IPS-11a (cell line): ENCODE measurements around the gene TSPYL6.
"Not testable (repeated sequence)": the region's sequence is repeated elsewhere in the genome, so short reads cannot be mapped to it uniquely, and the experiment has no call there.

Experiments used
- H3K4me3 ChIP-seq: one replicate; pipeline ENCODE4 v1.5.1; 2013; ENCODE audit warnings: low read depth, low read length, control low read depth

TSPYL6 gene

DNA sequence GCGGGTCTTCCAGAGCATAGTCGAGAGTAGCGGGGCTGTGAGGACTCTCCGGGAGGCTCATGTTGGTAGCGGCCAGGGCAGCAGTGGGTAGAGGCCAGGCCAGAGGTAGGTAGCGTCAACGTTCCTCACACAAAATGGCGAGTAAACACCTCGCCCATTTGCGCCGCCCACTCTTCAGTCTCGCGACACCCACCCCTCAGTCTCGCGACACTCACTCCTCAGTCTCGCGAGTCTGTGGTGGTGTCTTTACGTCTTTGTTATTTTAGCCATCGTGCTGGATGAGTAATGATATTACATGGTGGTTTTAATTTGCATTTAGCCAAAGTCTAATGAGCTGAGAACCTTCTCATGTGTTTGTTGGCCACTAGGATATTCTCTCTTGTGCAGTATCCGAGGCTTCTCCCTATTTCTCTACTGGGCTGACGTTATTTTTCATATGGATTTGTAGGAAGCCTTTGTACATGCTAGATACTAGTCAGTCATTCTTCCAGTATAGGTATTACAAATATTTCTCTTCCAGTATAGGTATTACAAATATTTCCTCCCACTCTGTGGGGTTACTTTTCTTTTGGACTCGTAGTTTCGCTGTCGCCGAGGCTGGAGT, at the start of gene TSPYL6:
TSS of gene TSPYL6 (minus strand) at position 139 of the 604 bp plus-strand sequence. CDS start at position 61, 78 bp downstream.
- no peak within 1 kb of the TSS for H3K4me3 ChIP-seq

DNA sequence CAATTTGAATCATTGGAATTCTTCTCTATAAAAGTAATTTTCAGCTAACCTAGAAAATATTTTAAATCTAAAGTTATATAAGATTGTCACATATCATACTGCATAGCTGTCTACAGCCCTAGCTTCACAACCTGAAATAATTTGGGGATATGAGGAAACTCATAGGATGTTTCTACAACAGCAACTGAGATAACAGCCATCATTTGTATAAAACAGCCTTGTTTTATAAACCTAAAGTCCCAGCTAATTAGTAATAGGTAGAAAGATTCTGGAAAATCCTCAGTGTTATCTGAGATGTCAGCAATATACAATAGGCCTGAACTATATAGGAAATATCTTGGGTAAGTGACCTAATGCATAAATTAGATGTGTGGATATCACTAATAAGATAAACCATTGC, 47.6 kb upstream of the TSPYL6 start:
- no peak overlapping the region for H3K4me3 ChIP-seq

DNA sequence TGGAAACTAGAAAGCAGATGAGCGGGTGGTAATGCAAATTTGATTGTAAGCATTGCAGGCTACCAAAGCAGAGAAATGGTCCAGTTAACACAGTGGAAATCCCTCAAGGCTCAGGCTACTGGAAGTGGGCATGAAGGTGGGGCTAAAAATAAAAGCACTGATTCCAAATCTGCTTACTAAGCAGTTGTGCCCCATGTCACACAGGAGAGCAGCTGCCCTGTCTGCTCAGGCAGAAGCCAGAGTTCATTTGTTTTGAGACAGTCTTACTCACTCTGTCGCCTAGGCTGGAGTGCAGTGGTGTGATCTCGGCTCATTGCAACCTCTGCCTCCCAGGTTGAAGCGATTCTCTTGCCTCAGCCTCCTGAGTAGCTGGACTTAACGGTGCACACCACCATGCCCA, 42.5 kb upstream of the TSPYL6 start:
- no peak overlapping the region for H3K4me3 ChIP-seq

DNA sequence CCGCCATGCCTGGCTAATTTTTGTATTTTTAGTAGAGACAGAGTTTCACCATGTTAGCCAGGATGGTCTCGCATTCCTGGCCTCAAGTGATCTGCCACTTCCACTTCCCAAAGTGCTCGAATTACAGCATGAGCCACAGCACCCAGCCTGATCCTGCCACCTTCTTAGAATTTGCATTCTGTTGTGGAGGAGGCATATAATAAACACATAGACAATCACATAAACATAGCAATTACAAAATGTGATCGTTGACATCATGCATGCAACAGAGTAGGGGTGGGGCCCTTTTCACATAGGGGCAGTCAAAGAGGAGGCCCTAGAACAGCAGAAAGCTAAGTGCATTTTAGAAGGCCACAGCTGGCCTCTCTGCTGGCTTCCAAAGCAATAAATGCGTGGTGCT, 39.9 kb upstream of the TSPYL6 start:
- no peak overlapping the region for H3K4me3 ChIP-seq

DNA sequence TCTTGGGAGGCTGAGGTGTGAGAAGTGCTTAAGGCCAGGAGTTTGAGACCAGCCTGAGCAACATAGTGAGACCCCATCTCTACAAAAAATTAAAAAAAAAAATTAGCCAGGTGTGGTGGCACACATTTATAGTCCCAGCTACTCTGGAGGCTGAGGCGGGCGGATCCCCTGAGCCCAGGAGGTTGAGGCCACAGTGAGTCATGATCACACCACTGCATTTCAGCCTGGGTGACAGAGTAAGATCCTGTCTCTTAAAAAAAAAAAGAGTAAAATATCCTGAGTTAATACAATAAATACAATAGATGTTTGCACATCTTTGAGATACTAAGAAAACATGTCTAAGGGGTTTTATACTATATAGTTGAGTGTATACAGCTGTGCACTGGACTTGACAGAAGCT, 38.6 kb upstream of the TSPYL6 start:
- not testable (repeated sequence) for H3K4me3 ChIP-seq

DNA sequence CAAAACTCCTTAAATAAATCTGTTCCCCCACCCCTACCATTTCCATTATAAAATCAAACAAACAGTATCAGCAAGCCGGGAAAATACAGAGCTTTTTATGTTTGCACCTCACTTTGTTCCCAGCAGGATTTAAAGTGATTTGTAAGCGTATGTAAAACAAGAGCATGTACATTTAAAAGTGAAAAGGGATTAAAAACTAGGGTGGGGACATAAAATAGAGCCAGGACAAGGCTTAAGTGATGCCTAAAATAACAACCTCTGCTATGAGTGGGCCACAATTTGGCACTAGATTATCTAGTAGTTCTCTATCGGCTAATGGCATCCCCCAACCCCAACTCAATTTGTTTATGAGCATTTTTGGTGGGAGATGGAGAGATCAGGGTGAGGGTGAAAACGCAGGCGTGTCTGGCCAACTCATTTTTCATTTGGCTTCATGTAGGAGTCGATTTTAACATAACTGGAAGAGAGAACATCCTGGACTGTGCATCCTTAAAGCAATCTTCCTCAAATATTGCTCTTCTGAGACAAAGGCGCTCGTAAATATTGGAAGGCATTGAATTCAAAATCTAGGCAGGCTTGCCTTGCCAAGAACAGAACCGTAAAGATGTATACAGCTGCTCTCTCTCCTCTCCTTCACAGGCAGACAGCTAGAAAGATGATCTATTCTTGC, 34.5 kb upstream of the TSPYL6 start:
- no peak overlapping the region for H3K4me3 ChIP-seq

DNA sequence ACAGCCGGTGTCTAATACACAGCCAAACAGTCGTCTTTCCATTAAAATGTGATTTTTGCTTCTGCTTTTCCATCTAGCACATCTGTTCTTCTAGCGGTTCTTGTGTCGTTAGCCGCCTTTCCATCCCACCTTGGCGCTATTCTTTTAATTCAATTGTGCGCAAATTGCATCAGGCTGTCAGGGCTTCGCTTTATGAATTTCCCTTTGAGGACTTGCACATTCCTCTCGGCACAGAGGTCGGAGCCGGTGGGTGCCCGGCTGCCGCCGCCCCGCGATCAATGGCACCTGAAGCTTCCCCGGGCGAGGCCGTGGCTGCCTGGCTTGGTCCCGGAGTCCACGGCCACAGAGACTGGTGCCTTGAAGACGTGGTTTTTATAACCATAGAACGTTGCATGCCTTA, 33.9 kb upstream of the TSPYL6 start:
- H3K4me3 ChIP-seq, result no peak overlapping the region

DNA sequence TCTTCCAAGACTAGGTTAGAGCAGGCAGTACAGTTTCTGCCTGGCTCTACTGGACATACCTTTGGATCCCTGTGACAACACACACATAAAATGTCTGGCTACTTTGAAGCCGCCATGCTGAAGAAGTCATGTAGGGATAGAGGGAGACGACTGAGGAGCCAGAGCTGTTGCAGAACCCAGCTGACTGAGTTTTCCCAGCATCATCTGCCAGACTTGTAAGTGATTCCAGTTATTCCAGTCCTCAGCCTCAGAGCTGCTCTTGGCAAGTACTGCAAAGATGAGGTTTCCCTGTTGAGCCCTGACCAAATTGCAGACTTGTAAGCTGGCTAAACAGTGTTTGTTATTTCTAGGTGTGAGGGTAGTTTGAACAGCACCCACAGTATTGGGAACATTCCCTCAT, 31.5 kb upstream of the TSPYL6 start:
- H3K4me3 ChIP-seq, result no peak overlapping the region

DNA sequence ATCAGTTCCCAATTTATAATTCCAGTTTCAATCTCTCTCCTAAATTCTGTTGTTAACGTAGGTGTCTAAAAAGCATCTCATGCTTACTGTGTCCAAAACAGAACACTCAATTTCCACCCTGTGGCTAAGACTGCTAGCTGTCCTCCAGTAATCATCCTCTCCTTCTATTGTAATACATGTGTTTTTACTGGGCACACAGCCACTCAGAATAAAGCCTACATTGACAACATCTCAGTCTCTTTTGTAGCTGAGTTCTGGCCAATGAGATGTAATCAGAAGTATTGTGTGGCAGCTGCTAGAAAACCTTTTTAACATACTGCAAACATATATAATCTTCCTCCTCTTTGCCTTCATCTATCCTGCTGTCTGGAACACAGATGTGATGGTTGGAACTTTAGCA, 29.4 kb upstream of the TSPYL6 start:
- H3K4me3 ChIP-seq, result no peak overlapping the region

DNA sequence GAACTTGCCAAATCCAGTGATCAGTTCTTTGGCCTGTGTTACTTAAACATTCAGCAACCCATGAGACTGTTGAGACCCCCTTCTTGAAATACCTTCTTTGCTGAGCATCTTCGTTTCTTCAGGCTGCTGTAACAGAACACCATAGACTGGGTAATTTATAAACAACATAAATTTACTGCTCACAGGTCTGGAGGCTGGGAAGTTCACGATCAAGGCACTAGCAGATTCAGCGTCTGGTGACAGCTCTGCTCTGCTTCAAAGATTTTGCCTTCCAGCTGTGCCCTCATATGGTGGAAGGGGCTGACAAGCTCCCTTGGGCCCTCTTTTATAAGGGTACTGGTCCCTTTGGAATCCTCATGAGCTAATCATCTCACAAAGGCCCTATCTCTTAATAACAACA, 28.8 kb upstream of the TSPYL6 start:
- H3K4me3 ChIP-seq, result no peak overlapping the region

DNA sequence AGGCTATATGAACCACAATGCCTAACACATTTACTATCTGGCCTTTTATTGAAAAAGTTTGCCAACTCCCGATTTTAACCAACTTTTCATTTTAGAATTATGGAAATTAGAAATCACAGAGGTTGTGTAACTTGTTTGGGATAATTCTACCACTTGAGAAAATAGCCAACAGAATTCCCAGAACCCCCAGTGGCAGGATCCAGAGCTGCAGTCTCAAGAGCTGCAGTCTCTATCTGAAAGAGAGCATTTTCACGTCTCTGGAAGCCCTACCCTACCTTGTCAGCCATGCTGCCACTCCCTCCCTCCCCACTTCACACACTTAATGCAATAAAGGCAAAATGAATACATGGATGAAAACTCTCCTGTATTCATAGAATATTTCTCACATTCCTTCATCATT, 23.4 kb upstream of the TSPYL6 start:
- H3K4me3 ChIP-seq, result no peak overlapping the region

DNA sequence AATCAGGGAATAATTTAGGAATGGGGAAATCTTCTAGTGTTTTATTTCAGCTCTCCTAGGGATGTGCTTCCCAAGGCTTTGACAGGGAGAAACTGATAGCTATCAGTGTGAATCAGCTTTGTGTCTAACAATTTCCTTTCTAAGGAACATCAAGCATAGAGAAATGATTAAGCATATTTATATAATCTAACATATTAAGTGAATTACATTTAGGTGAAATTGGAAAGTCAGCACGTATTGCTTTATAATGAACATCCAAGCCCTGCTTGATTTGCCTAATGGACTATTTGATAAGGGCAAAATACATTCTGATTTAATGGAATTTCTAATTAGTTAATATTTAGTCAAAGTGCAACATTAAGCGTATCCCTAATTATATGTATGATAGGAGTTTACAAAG, 19.5 kb upstream of the TSPYL6 start:
- H3K4me3 ChIP-seq, result no peak overlapping the region

DNA sequence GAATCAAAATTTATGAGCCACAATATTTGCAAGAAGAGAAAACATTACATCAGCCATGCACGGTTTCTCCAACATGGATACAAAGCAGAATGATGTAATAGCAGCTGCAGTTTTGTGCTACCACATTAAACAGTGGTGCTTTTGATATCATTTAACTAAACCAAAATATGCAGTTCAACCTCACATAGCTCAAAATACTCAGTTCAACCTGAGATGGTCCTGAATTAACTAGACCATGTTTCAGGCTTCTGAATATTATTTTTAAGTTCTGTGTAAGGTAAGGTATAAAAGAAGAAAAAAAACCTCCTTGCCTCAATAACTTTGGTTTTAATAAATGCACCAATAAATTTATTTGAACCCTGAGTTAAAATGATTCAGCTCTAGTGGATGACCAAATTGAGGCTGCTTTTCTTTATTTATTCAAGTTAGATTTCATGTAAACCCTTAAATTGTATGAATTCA, 18.8 kb upstream of the TSPYL6 start:
- H3K4me3 ChIP-seq, result no peak overlapping the region

DNA sequence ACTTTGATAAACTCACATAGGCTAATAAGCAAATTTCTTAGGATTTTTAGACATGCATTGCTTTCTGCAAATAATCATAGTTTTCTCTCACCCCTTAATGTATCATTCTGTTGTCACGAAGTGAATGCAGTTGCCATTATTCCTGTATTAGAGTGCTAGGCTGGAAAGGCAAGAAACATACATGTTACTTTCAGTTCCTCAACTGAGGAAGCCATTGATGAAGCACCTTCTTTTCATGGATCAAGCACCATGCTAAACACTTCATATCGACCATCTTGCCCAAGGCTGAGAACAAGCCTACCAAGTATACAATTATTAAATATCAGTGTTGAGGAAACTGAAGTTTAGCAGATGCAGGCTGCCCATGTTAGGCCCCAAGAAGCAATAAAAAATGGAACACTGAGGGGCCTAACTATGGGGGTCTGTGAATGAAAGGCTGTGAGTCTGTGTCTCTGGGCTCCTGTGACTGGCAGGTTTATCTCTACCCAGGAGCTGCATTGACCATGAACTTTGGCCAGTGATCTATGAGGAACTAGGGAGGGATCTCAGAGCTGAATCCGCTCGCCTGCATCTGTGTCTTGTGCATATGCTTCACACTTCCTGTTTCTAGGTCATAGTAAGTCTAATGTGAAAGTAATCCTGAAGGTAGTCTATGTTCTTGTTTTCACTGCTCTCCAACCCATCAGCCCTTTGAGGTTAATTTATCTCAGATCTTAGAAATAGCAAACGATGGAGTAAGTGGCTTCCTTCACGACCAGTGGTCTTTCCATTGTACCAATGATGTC, 16.0 kb upstream of the TSPYL6 start:
- no peak overlapping the region for H3K4me3 ChIP-seq

DNA sequence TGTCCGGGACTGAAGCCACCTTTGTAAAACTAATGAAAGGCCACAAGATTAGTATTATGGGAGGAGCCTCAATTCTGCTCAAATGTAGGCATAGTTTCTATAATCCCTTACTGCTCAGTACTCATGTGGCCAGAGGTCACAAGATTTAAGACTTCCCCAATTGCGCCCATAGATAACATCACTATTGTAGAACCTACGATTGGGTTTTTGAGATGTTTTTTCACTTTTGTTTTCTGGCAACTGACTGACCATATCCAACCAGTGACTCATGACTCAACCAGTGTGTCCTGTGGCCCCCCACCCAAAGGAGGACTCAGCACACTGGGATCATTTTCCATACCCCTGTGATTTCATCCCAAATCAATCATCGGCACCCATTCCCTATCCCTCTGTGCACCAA, 15.2 kb upstream of the TSPYL6 start:
- no peak overlapping the region for H3K4me3 ChIP-seq

DNA sequence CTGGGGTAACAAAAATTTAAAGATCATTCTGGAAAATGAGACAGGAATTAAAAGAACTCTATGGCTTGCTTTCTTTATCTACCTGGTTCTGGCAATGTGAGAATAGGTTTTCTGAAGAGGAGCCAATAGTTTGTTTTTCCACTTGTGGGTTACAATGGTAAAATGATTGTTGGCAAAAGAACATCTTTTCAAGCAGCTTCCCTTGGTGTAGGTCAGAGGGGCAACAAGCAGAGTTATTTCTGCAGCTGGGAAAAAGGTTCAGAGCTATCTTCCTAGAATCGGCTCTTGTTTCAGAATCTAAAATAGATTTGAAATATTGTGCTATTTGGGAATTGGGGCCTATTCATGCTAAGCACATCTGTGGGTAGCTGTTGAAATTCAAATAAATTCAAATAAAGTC, 11.5 kb upstream of the TSPYL6 start:
- no peak overlapping the region for H3K4me3 ChIP-seq

DNA sequence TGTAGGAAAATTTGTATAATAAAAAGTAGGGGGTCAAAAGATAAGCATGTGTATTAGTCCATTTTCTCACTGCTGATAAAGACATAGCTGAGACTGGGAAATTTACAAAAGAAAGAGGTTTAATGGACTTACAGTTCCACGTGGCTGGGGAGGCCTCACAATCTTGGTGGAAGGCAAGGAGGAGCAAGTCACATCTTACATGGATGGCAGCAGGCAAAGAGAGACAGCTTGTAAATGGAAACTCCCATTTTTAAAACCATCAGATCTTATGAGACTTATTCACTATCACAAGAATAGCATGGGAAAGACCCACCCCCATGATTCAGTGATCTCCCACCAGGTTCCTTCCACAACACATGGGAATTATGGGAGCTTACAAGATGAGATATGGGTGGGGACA, 9.1 kb upstream of the TSPYL6 start:
- not testable (repeated sequence) for H3K4me3 ChIP-seq

DNA sequence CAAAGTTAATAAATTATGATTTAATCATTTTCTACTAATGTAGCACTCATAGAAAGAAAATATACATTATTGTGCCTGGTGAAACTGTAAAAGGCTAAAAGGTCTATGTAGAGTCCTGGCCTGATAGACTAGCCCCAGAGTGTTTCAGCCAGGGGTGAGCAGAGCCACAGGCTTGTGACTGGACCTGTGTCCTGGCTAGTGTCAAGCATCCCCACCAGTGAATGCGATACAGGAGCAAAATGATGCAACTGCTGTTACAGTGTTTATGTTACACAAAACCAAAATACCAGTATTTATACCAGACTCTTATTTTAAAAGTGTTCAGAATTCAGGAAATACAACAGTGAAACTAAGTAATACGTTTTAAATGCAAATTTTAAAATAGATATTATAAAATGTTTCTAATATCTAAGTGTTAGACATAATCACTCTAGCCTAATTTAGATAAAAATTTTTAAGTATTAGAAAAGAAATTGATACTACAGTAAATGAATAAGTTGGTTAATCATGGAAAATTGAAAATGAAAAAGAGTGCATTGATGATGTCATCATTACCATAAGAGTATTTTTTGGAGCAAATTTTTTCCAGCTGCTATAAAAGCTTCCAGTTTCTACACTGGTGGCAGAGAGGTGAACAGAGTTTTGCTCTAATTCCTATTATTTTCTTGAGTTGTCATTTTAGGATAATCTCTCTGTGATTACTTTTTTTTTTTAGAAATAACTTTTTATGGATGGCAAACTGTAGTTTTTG, 6.2 kb upstream of the TSPYL6 start:
- no peak overlapping the region for H3K4me3 ChIP-seq

DNA sequence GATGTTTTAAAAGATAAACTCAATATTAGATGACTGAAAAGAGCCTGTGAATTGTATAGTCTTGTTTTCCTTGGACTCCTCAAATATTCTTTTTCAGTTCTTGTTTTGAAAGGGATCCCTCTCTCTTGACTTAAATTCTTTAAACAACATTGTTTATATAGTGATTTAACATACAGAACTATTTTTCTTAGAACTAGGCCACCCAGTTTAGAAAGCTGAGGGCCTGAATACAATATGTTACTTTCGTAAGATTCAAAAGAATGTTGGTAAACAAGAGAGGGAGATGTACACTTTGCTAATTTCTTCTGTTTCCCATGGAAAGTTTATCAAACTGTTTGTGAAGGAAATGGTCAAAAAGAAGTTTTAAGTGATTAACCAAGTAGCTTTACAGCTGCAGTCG, 5.5 kb upstream of the TSPYL6 start:
- H3K4me3 ChIP-seq, result no peak overlapping the region

DNA sequence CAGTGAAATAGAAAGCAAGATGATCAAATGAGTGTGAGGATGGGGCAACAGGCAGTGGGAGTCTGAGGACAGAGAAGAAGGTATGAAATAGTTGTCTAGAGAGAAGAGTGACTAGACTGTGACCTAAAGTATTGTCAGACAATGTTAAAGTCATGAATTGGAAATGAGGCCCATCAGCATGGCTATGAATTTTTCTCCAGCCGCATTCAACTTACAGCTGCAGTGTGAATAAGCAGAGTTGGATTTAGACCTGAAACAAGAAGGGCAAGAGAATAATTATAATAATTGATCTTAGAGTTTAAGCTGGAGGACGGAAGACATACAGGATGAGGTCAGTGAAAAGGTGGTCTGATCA, 4.2 kb upstream of the TSPYL6 start:
- H3K4me3 ChIP-seq, result no peak overlapping the region

DNA sequence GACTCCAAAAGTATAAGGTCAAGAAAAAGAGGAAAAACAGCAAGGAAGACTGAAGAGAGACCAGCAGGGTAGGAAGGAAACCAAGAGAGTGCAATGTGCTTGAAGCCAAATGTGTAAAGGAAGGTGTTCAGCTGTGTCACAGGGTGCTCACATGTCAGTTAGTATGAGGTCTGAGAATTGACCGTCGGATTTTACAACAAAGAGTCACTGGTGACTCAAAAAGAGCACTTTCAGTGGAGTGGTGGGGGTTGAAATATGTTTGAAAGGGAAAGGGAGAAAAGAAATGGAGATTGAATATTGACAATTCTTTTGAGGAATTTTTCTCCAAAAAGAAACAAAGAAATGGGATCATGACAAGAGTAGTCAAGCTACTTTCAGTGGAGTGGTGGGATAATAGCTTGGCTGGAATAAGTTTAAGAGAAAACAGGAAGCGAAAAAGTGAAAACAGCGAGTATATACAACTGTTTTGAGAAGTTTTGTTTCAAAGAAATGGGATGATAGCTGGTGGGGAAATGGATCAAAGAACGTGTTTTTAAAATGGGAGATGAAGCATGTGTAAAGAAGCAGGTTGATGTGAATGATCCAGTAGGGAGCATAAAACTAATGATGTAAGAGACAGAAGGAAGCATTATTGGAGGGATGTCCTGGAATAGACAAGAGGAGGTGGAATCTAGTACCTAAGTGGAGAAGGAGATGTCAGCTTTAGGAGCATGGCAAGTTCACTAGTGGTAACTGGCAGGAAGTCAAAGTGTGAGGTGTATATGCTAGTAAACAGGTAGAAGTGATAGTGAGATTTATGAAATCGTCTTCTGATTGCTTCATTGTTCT, 3.6 kb upstream of the TSPYL6 start:
- no peak overlapping the region for H3K4me3 ChIP-seq
